IMR-90 (cell line): ENCODE data around the gene SELENOP. TPM values are rescaled to one million over a fixed set of nuclear protein-coding genes. Genes with fewer than 3 reads are reported as not detected.
"Not testable (repeated sequence)": the region's sequence is repeated elsewhere in the genome, so short reads cannot be mapped to it uniquely, and the experiment has no call there.

Experiments used
- ATAC-seq: fragments of 200-7000 bp; cut with Tn5 transposase; 2 replicates; pipeline ENCODE4 v1.9.1; 2020; ENCODE audit warnings: low read depth, mild to moderate bottlenecking, moderate library complexity
- BruUV-seq: library from RNA; stranded (reverse); fragments of 400-500 nt; replicated peaks from 2 replicates; lab custom pipeline; 2021; lab: Mats Ljungman, UMichigan
- CTCF ChIA-PET: fragments of 300-600 bp; formaldehyde crosslinking; extraction: SDS; loops from one replicate; lab custom pipeline; 2021; ENCODE audit warnings: antibody characterized with exemption; lab: Yijun Ruan, JAX
- POLR2A ChIA-PET: fragments of 300-600 bp; sonication (Branson Sonifier 250); formaldehyde crosslinking; loops from one replicate; lab custom pipeline; 2022; ENCODE audit warnings: antibody characterized with exemption; ENCODE audit not compliant: unreplicated experiment; lab: Charles Lee
- DNase-seq: peaks from one replicate; pipeline ENCODE4 v3.0.0; 2013
- H2AFZ ChIP-seq: replicated peaks from 2 replicates; pipeline ENCODE3; 2013; ENCODE audit warnings: low read length, mild to moderate bottlenecking; ENCODE audit not compliant: poor library complexity
- H2AK5ac ChIP-seq: 2 replicates; pipeline ENCODE4 v1.6.1; 2013; ENCODE audit warnings: low read depth, low read length, inconsistent platforms
- H2AK9ac ChIP-seq: replicated peaks from 2 replicates; pipeline ENCODE3; 2013; ENCODE audit warnings: mild to moderate bottlenecking, low read depth, low read length, moderate library complexity; ENCODE audit not compliant: poor library complexity
- H2BK120ac ChIP-seq: 2 replicates; pipeline ENCODE4 v1.6.1; 2013; ENCODE audit warnings: low read depth, low read length, inconsistent platforms
- H2BK15ac ChIP-seq: 3 replicates; pipeline ENCODE4 v1.6.1; 2013; ENCODE audit warnings: low read depth, low read length, inconsistent platforms
- H2BK20ac ChIP-seq: 2 replicates; pipeline ENCODE4 v1.6.1; 2013; ENCODE audit warnings: low read depth, mild to moderate bottlenecking, inconsistent platforms, low read length, moderate library complexity
- H2BK5ac ChIP-seq: 2 replicates; pipeline ENCODE4 v1.6.1; 2013; ENCODE audit warnings: mild to moderate bottlenecking, low read depth, low read length, inconsistent platforms; ENCODE audit not compliant: poor library complexity, severe bottlenecking
- H3K14ac ChIP-seq: replicated peaks from 2 replicates; pipeline ENCODE4 v1.6.1; 2013; ENCODE audit warnings: low read depth, low read length, inconsistent platforms
- H3K18ac ChIP-seq: 2 replicates; pipeline ENCODE4 v1.6.1; 2013; ENCODE audit warnings: low read depth, low read length, control low read depth
- H3K23ac ChIP-seq: 2 replicates; pipeline ENCODE4 v1.6.1; 2013; ENCODE audit warnings: low read depth, low read length, inconsistent platforms
- H3K27ac ChIP-seq: 2 replicates; pipeline ENCODE4 v1.5.1; 2013; ENCODE audit warnings: mild to moderate bottlenecking, control low read depth, low read length; ENCODE audit not compliant: insufficient read depth
- H3K27me3 ChIP-seq: 2 replicates; pipeline ENCODE4 v1.6.1; 2013; ENCODE audit warnings: low read length; ENCODE audit not compliant: control insufficient read depth, insufficient read depth
- H3K36me3 ChIP-seq: 2 replicates; pipeline ENCODE4 v1.6.1; 2013; ENCODE audit warnings: low read length, mixed read lengths; ENCODE audit not compliant: control insufficient read depth, insufficient read depth
- H3K4ac ChIP-seq: 2 replicates; pipeline ENCODE4 v1.6.1; 2013; ENCODE audit warnings: low read depth, low read length, inconsistent platforms
- H3K4me1 ChIP-seq: 2 replicates; pipeline ENCODE4 v1.6.1; 2013; ENCODE audit warnings: low read length, mixed read lengths; ENCODE audit not compliant: control insufficient read depth, insufficient read depth
- H3K4me2 ChIP-seq: 2 replicates; pipeline ENCODE4 v1.6.1; 2013; ENCODE audit warnings: low read depth, mild to moderate bottlenecking, control low read depth, low read length, moderate library complexity
- H3K4me3 ChIP-seq: 2 replicates; pipeline ENCODE4 v1.5.1; 2013; ENCODE audit warnings: low read depth, mild to moderate bottlenecking, control low read depth, low read length, moderate library complexity; ENCODE audit not compliant: insufficient read depth
- H3K56ac ChIP-seq: 2 replicates; pipeline ENCODE4 v1.6.1; 2013; ENCODE audit warnings: low read length, inconsistent platforms; ENCODE audit not compliant: insufficient read depth; ENCODE audit errors: extremely low read depth
- H3K79me1 ChIP-seq, 2 experiments: 2 replicates each; pipeline ENCODE4 v1.6.1; 2013; ENCODE audit warnings: low read length in 2 of 2, inconsistent platforms in 1 of 2, low read depth in 1 of 2
- H3K9ac ChIP-seq: 2 replicates; pipeline ENCODE4 v1.6.1; 2013; ENCODE audit warnings: low read depth, low read length, control low read depth
- H3K9me1 ChIP-seq: 2 replicates; pipeline ENCODE4 v1.6.1; 2013; ENCODE audit warnings: low read length, inconsistent platforms; ENCODE audit not compliant: insufficient read depth
- H3K9me3 ChIP-seq: 2 replicates; pipeline ENCODE4 v1.6.1; 2013; ENCODE audit warnings: low read length; ENCODE audit not compliant: control insufficient read depth, insufficient read depth
- H4K20me1 ChIP-seq: 2 replicates; pipeline ENCODE4 v1.6.1; 2013; ENCODE audit warnings: low read length, inconsistent platforms; ENCODE audit not compliant: insufficient read depth
- H4K5ac ChIP-seq: 2 replicates; pipeline ENCODE4 v1.6.1; 2013; ENCODE audit warnings: mild to moderate bottlenecking, low read depth, low read length, control low read depth
- H4K8ac ChIP-seq, 2 experiments: 2 replicates each; pipeline ENCODE4 v1.6.1; 2013; ENCODE audit warnings: low read depth in 2 of 2, low read length in 2 of 2, control low read depth in 1 of 2, inconsistent platforms in 1 of 2
- H4K91ac ChIP-seq: 2 replicates; pipeline ENCODE4 v1.6.1; 2013; ENCODE audit warnings: low read depth, low read length, inconsistent platforms; ENCODE audit not compliant: insufficient read depth
- WGBS, 2 experiments: methylation state at CpG; one replicate each; pipeline versions ENCODE4 v1.1.5 to v1.1.7; 2013; ENCODE audit warnings: missing lambda C conversion rate in 2 of 2; ENCODE audit not compliant: insufficient read length in 1 of 2; ENCODE audit errors: extremely low coverage in 2 of 2; 5-methylcytosine and 5-hydroxymethylcytosine counted together
- dilution Hi-C: fragments of 300-500 bp; cut with HindIII; formaldehyde crosslinking; loops from one replicate; pipeline ENCODE4 v1.14.3; 2018; ENCODE audit warnings: low sequenced_read_pairs; ENCODE audit not compliant: unreplicated experiment
- in situ Hi-C: fragments of 300-500 bp; cut with MboI; formaldehyde crosslinking; loops from 3 replicates; pipeline ENCODE4 v1.14.3; 2019; ENCODE audit warnings: low sequenced_read_pairs, inconsistent platforms, mixed read lengths
- intact Hi-C: fragments of 100-400 bp; cut with micrococcal nuclease; formaldehyde crosslinking; loops from 2 replicates; pipeline ENCODE4 v1.10.0; 2022
- polyA plus RNA-seq, 3 experiments: library from polyadenylated mRNA; depleted of rRNA; stranded (reverse); fragments of >200 nt; gene quantifications; 2 replicates each; pipeline ENCODE4 v1.2.3, GENCODE V29; 2012; ENCODE audit warnings: low replicate concordance in 1 of 3
- total RNA-seq: library from RNA; depleted of rRNA; stranded (reverse); fragments of >200 nt; gene quantifications from 2 replicates; pipeline ENCODE4 v1.2.3, GENCODE V29; 2012

Gene SELENOP
- total and polyA plus RNA-seq, 2 of the 4 experiments (the other 2 are of a cell fraction) = 0.55 to 1.1 TPM

DNA sequence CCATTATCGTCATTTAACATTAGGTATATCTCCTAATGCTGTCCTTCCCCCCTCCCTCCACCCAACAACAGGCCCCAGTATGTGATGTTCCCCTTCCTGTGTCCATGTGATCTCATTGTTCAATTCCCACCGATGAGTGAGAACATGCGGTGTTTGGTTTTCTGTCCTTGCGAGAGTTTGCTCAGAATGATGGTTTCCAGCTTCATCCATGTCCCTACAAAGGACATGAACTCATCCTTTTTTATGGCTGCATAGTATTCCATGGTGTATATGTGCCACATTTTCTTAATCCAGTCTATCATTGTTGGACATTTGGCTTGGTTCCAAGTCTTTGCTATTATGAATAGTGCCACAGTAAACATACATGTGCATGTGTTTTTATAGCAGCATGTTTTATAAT lies 32.7 kb upstream of the SELENOP start:
- intact Hi-C loops, H3K4me2 ChIP-seq, H3K9me1 ChIP-seq, H3K27me3 ChIP-seq, H4K8ac ChIP-seq, H3K14ac ChIP-seq, H2BK5ac ChIP-seq, H3K56ac ChIP-seq, H3K4me3 ChIP-seq, H2AK9ac ChIP-seq, H3K79me1 ChIP-seq, H4K91ac ChIP-seq, H2AFZ ChIP-seq, ATAC-seq, H3K23ac ChIP-seq, H3K18ac ChIP-seq, H3K9me3 ChIP-seq, BruUV-seq, H3K4ac ChIP-seq, H4K5ac ChIP-seq, H3K9ac ChIP-seq, in situ Hi-C loops, H4K20me1 ChIP-seq, DNase-seq, CTCF ChIA-PET, H3K36me3 ChIP-seq, H3K27ac ChIP-seq, H2BK20ac ChIP-seq, H2AK5ac ChIP-seq, H2BK15ac ChIP-seq, POLR2A ChIA-PET, H3K4me1 ChIP-seq, dilution Hi-C loops, H2BK120ac ChIP-seq: not testable (repeated sequence)
- no CpG with 5 or more reads among the region's 4 CpGs for WGBS, 2 experiments
